Ishikawa (cell line): Measurements from ENCODE around the gene SENP6.

Experiments used
- CEBPB ChIP-seq: IDR thresholded peaks from 2 replicates; pipeline ENCODE4 v1.6.1; 2012
- CREB1 ChIP-seq: IDR thresholded peaks from 2 replicates; pipeline ENCODE4 v1.6.1; 2012; ENCODE audit warnings: low read depth
- EGR1 ChIP-seq: IDR thresholded peaks from 2 replicates; pipeline ENCODE4 v1.6.1; 2012
- EP300 ChIP-seq: IDR thresholded peaks from 2 replicates; pipeline ENCODE4 v1.6.1; 2012; ENCODE audit warnings: borderline replicate concordance
- FOXM1 ChIP-seq: IDR thresholded peaks from 2 replicates; pipeline ENCODE4 v1.6.1; 2012; ENCODE audit warnings: low read depth, borderline replicate concordance
- MAX ChIP-seq: IDR thresholded peaks from 2 replicates; pipeline ENCODE4 v1.6.1; 2012
- NFIC ChIP-seq: IDR thresholded peaks from 2 replicates; pipeline ENCODE4 v1.6.1; 2012
- RAD21 ChIP-seq: IDR thresholded peaks from 2 replicates; pipeline ENCODE4 v1.6.1; 2012; ENCODE audit warnings: low read depth
- REST ChIP-seq: IDR thresholded peaks from 2 replicates; pipeline ENCODE4 v1.6.1; 2012; ENCODE audit warnings: low read depth, mild to moderate bottlenecking
- TAF1 ChIP-seq: IDR thresholded peaks from 2 replicates; pipeline ENCODE4 v1.6.1; 2012; ENCODE audit warnings: low read depth, mild to moderate bottlenecking
- TCF12 ChIP-seq: IDR thresholded peaks from 2 replicates; pipeline ENCODE4 v1.6.1; 2012; ENCODE audit warnings: low read depth
- TEAD4 ChIP-seq: IDR thresholded peaks from 2 replicates; pipeline ENCODE4 v1.6.1; 2012
- USF1 ChIP-seq: IDR thresholded peaks from 2 replicates; pipeline ENCODE4 v1.6.1; 2012
- YY1 ChIP-seq: IDR thresholded peaks from 2 replicates; pipeline ENCODE4 v1.6.1; 2012; ENCODE audit warnings: low read depth
- ZBTB7A ChIP-seq: IDR thresholded peaks from 2 replicates; pipeline ENCODE4 v1.6.1; 2012; ENCODE audit warnings: low read depth

Gene SENP6

GRCh38 chr6:75579951-75580350 is 21.7 kb upstream of the SENP6 start:
- TF ChIP-seq EGR1 (no peak), EP300 (no peak), TCF12 (no peak), USF1 (no peak), RAD21 (no peak), TEAD4 (no peak), ZBTB7A (no peak), YY1 (no peak), REST (no peak), NFIC (no peak), FOXM1 (no peak), CREB1 (no peak), CEBPB (no peak), MAX (no peak), TAF1 (no peak)

GRCh38 chr6:75581231-75581630 is 20.4 kb upstream of the SENP6 start:
- TF ChIP-seq REST (no peak), EGR1 (no peak), MAX (no peak), USF1 (no peak), TEAD4 (no peak), TAF1 (no peak), TCF12 (no peak)

GRCh38 chr6:75588948-75589347 is 12.7 kb upstream of the SENP6 start:
- TF ChIP-seq RAD21 (no peak), EGR1 (no peak), TEAD4 (no peak), TAF1 (no peak), TCF12 (no peak), CEBPB (no peak)

- no peak for TF ChIP-seq TAF1
- TF ChIP-seq EP300 = no peak
- no peak for TF ChIP-seq NFIC
- TF ChIP-seq USF1 = no peak
- TF ChIP-seq MAX = no peak
- no peak for TF ChIP-seq ZBTB7A
- TF ChIP-seq TCF12 = no peak
These were observed 11.3 kb upstream of the SENP6 start for GRCh38 chr6:75590370-75590769.

- TF ChIP-seq NFIC (no peak), EP300 (no peak), CREB1 (no peak), ZBTB7A (no peak), FOXM1 (no peak), YY1 (no peak), TAF1 (no peak), REST (no peak)
These were observed 912 bp upstream of the SENP6 start for GRCh38 chr6:75600768-75601167.
